ENCODE results near the gene HPGDS.

HPGDS gene

DNA sequence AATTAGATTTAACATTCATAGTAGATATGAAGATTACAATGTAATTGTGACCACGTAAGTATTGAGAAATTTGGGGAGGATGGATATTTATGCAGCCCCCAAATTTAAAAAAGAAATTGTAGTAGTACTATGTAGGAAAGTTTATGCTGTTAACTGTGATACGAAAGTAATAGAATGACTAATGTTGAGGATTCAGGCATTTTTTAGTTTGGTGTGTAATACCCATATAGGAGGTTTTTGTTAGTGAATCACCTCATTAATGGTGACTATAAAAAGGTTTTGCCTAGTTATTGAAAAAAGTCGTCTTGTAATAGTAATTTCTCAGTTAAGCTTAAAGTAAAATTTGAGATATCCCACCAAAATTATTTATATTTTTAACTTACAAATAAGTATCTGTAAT is 67.7 kb downstream of the HPGDS start:
- DNase-seq (no peak), ATAC-seq (no peak)
- Mint-ChIP-seq H3K27ac (no peak overlapping the region), H3K36me3 (ENCODE audit: low read depth) (peaks cover 40% of the 10 kb centered on the region), H3K27me3 (no peaks in the 10 kb centered on the region), H3K4me3 (no peak overlapping the region), H3K4me1 (peaks cover 5% of the 10 kb centered on the region), H3K9me3 (no peaks in the 10 kb centered on the region)

- Mint-ChIP-seq H3K9me3 (no peaks in the 10 kb centered on the region), H3K4me1 (peaks cover 5% of the 10 kb centered on the region), H3K27ac (no peak overlapping the region), H3K4me3 (no peak overlapping the region), H3K27me3 (no peaks in the 10 kb centered on the region), H3K36me3 (ENCODE audit: low read depth) (peaks cover 26% of the 10 kb centered on the region)
- no peak for ATAC-seq
- no peak for DNase-seq
These were observed 71.4 kb downstream of the HPGDS start for GRCh38 chr4:94271248-94271647.

- Mint-ChIP-seq H3K27me3 (no peaks in the 10 kb centered on the region), H3K27ac (no peak overlapping the region), H3K36me3 (ENCODE audit: low read depth) (peaks cover 32% of the 10 kb centered on the region)
These were observed 75.6 kb downstream of the HPGDS start for GRCh38 chr4:94267037-94267436.

DNA sequence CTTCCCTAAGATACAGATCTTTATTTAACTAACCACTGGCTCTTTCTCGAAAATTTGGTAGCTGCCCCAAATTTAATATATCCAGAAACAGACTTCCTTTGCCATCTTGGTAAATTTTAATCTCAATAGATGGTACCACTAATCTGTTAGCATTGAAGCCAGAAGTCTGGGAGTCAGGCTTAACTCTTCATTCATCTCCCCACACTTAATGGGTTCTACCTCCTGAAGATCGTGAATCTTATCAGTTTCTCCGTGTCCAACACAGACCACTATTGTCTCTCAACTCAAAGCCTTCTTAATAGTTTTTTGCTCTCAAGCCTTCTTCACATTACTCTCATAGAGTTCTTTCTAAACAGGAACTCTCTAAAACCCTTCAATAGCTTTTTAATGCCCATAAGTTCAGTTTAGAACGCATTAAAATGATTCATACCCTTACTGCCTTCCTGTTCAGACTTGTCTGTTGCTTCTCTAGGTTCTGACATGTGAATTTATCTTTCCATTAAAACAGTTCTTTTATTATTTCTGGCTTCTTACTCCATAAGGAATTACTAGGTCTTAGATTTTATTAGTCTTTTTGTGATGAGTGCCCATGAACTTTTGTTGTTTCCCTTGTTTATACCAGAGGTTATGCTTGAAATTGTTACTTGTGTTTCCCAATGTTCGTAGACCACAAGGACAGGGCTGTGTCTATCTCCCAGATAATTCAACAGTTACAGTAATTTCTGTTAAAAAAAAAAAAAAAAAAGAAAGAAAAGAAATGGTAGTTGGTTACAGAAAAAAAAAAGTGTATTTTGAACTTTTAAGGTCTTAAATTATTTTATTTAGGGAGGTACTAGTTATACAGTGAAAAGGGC is 80.2 kb downstream of the HPGDS start:
- DNase-seq: no peak
- Mint-ChIP-seq H3K27ac (no peak overlapping the region), H3K27me3 (no peaks in the 10 kb centered on the region), H3K4me3 (no peak overlapping the region), H3K36me3 (ENCODE audit: low read depth) (peaks cover 34% of the 10 kb centered on the region), H3K4me1 (no peaks in the 10 kb centered on the region), H3K9me3 (no peaks in the 10 kb centered on the region)
- ATAC-seq: no peak

More at GRCh38 chr4:94267037-94267436, 75.6 kb downstream of the HPGDS start:
- no peak for ATAC-seq
- no peak for DNase-seq
- Mint-ChIP-seq H3K9me3 (no peaks in the 10 kb centered on the region), H3K4me3 (no peak overlapping the region), H3K4me1 (peaks cover 5% of the 10 kb centered on the region)

DNA sequence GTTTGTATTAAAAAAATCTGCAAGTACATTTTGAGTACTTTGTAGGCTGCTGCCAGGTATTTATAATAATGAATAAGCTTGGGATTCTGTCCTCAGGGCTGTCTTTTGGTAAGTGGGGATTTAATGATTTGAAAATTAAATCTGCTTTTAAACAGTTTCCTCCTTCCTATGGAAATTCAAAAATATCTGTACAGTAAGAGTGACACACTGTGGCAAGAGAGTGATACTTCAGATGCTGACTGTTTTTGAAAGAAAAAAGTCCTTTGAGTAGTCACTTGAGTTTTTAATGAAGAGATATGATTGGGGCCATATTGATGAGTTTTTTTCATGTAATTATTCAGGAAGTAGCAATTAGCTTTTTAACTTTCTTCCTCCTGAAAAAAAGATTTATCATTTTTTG is 85.8 kb downstream of the HPGDS start:
- Mint-ChIP-seq H3K36me3 (ENCODE audit: low read depth) (peaks cover 35% of the 10 kb centered on the region), H3K4me3 (no peak overlapping the region), H3K4me1 (no peaks in the 10 kb centered on the region), H3K27me3 (no peaks in the 10 kb centered on the region), H3K27ac (no peak overlapping the region), H3K9me3 (no peaks in the 10 kb centered on the region)
- DNase-seq: no peak
- ATAC-seq: no peak

GRCh38 chr4:94256144-94256783 is 86.4 kb downstream of the HPGDS start:
- H3K4me1 Mint-ChIP-seq: peaks cover under 1% of the 10 kb centered on the region
- ATAC-seq (no peak), DNase-seq (no peak)
- H3K27ac Mint-ChIP-seq: no peak overlapping the region
- H3K36me3 Mint-ChIP-seq (ENCODE audit: low read depth): peaks cover 38% of the 10 kb centered on the region
- H3K27me3 Mint-ChIP-seq: no peaks in the 10 kb centered on the region
- no peaks in the 10 kb centered on the region for H3K9me3 Mint-ChIP-seq
- H3K4me3 Mint-ChIP-seq: no peak overlapping the region

DNA sequence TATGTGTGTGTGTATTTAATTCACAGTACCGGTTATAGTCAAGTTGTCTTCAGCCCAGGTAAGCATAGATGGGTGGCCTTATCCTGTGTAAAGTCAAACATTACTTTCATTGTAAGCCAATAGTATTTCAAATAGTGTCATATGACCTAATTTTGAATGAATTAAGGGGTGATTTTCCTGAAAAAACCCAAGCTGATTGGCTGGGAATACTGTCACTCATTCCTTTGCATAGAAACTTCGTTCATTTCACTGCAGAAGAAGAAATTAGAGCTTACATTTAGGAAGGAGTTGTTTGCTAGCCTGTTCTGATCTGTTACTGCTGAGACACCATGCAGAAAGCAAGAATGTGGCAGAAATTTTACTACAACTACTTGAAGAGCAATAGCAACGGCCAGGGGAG is 89.6 kb downstream of the HPGDS start:
- H3K4me1 Mint-ChIP-seq: peaks cover 7% of the 10 kb centered on the region
- no peaks in the 10 kb centered on the region for H3K9me3 Mint-ChIP-seq
- DNase-seq (no peak), ATAC-seq (no peak)
- H3K27me3 Mint-ChIP-seq: no peaks in the 10 kb centered on the region
- no peak overlapping the region for H3K27ac Mint-ChIP-seq
- H3K4me3 Mint-ChIP-seq: no peak overlapping the region
- H3K36me3 Mint-ChIP-seq (ENCODE audit: low read depth): peaks cover 42% of the 10 kb centered on the region

DNA sequence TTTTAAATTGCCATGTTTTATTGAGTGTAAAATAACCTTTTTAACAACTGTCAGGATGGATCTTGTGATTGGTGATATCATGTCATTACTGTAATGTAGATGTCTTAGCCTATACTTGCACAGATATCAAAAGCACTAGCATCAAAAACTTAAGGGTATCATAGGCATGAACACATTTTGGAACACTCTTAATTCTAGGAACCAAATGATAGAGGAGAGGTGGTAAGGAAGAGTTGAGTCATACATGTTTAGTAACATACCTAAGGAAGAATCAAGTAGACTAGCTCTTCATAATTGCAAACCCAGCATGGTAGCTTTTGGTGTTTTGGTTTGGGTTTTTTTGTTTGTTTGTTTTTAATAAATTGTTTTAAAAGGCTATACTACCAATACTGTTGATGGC is 91.5 kb downstream of the HPGDS start:
- Mint-ChIP-seq H3K4me1 (peaks cover 7% of the 10 kb centered on the region), H3K9me3 (no peaks in the 10 kb centered on the region), H3K27ac (no peak overlapping the region), H3K4me3 (no peak overlapping the region), H3K36me3 (ENCODE audit: low read depth) (peaks cover 46% of the 10 kb centered on the region), H3K27me3 (no peaks in the 10 kb centered on the region)
- DNase-seq (no peak), ATAC-seq (peak; percentile 68)
